Astrocyte of the spinal cord (primary cell): ENCODE data around the gene ZHX3.
"Not testable (repeated sequence)": the region's sequence is repeated elsewhere in the genome, so short reads cannot be mapped to it uniquely, and the experiment has no call there.

Experiments
- DNase-seq: peaks from one replicate; pipeline ENCODE4 v3.0.0; 2011; ENCODE audit warnings: low read depth, low spot score
- H3K4me3 ChIP-seq: 2 replicates; pipeline ENCODE4 v1.5.1; 2011; ENCODE audit warnings: low read depth, mild to moderate bottlenecking, low read length, moderate library complexity
- CTCF ChIP-seq: IDR thresholded peaks from 2 replicates; pipeline ENCODE4 v1.5.1; 2012; ENCODE audit warnings: low read depth, mild to moderate bottlenecking, low read length, inconsistent platforms
- in situ Hi-C: cut with HindIII; loops from 2 replicates; pipeline ENCODE4 v1.10.0; 2017; ENCODE audit warnings: low sequenced_read_pairs

The ZHX3 gene

GRCh38 chr20:41314386-41314785 lies 3.1 kb downstream of the ZHX3 start:
- no peak overlapping the region for H3K4me3 ChIP-seq
- no peak for DNase-seq
- in situ Hi-C loops = no loop called here
- no peak for TF ChIP-seq CTCF

GRCh38 chr20:41312009-41312408 lies 5.5 kb downstream of the ZHX3 start:
- in situ Hi-C loops, DNase-seq, H3K4me3 ChIP-seq: not testable (repeated sequence)

- in situ Hi-C loops = no loop called here
- no peak overlapping the region for H3K4me3 ChIP-seq
- peak; percentile 59 for DNase-seq
- no peak for TF ChIP-seq CTCF
These were observed 7.7 kb downstream of the ZHX3 start for GRCh38 chr20:41309817-41310216.

GRCh38 chr20:41308726-41309413 lies 8.7 kb downstream of the ZHX3 start:
- no peak overlapping the region for H3K4me3 ChIP-seq
- in situ Hi-C loops = no loop called here
- no peak for TF ChIP-seq CTCF
- DNase-seq = no peak

- no peak for TF ChIP-seq CTCF
- no peak overlapping the region for H3K4me3 ChIP-seq
- in situ Hi-C loops = no loop called here
- DNase-seq = peak; percentile 85
These were observed 9.2 kb downstream of the ZHX3 start for GRCh38 chr20:41308290-41308711.

- no peak for DNase-seq
- in situ Hi-C loops = no loop called here
- no peak overlapping the region for H3K4me3 ChIP-seq
- TF ChIP-seq CTCF = no peak
These were observed 10.5 kb downstream of the ZHX3 start for GRCh38 chr20:41307021-41307420.

GRCh38 chr20:41306061-41306727 lies 11.3 kb downstream of the ZHX3 start:
- H3K4me3 ChIP-seq = no peak overlapping the region
- TF ChIP-seq CTCF = no peak
- no peak for DNase-seq
- in situ Hi-C loops = no loop called here
